Stimulated activated naive CD8-positive, alpha-beta T cell treated with anti-CD3 and anti-CD28 coated beads, Interleukin-15, Interleukin-2, amounts not matched to agents 100 ng/mL and 50 ng/mL, for 24 hours (primary cell): ENCODE measurements around the gene SGTA.

Experiments
- H3K27ac Mint-ChIP-seq: one replicate; pipeline ENCODE4 v1.8.0; 2021; ENCODE audit warnings: mild to moderate bottlenecking, mixed read lengths
- H3K27me3 Mint-ChIP-seq: one replicate; pipeline ENCODE4 v1.8.0; 2021; ENCODE audit warnings: mixed read lengths
- H3K36me3 Mint-ChIP-seq: one replicate; pipeline ENCODE4 v1.8.0; 2021; ENCODE audit warnings: low read depth, mixed read lengths
- H3K4me1 Mint-ChIP-seq: one replicate; pipeline ENCODE4 v1.8.0; 2021; ENCODE audit warnings: low read depth, mixed read lengths
- H3K4me3 Mint-ChIP-seq: one replicate; pipeline ENCODE4 v1.8.0; 2021; ENCODE audit warnings: mild to moderate bottlenecking, mixed read lengths
- H3K9me3 Mint-ChIP-seq: one replicate; pipeline ENCODE4 v1.8.0; 2021; ENCODE audit warnings: mixed read lengths

The SGTA gene

GRCh38 chr19:2759362-2759761 lies 23.7 kb downstream of the SGTA start:
- Mint-ChIP-seq H3K27me3 (no peaks in the 10 kb centered on the region), H3K27ac (no peak overlapping the region), H3K4me1 (peaks cover 3% of the 10 kb centered on the region), H3K4me3 (no peak overlapping the region), H3K36me3 (peaks cover 47% of the 10 kb centered on the region), H3K9me3 (no peaks in the 10 kb centered on the region)

- Mint-ChIP-seq H3K27ac (no peak overlapping the region), H3K4me3 (no peak overlapping the region), H3K9me3 (no peaks in the 10 kb centered on the region), H3K36me3 (peaks cover 48% of the 10 kb centered on the region), H3K27me3 (no peaks in the 10 kb centered on the region), H3K4me1 (peaks cover 3% of the 10 kb centered on the region)
These were observed 24.3 kb downstream of the SGTA start for GRCh38 chr19:2758601-2759313.

DNA sequence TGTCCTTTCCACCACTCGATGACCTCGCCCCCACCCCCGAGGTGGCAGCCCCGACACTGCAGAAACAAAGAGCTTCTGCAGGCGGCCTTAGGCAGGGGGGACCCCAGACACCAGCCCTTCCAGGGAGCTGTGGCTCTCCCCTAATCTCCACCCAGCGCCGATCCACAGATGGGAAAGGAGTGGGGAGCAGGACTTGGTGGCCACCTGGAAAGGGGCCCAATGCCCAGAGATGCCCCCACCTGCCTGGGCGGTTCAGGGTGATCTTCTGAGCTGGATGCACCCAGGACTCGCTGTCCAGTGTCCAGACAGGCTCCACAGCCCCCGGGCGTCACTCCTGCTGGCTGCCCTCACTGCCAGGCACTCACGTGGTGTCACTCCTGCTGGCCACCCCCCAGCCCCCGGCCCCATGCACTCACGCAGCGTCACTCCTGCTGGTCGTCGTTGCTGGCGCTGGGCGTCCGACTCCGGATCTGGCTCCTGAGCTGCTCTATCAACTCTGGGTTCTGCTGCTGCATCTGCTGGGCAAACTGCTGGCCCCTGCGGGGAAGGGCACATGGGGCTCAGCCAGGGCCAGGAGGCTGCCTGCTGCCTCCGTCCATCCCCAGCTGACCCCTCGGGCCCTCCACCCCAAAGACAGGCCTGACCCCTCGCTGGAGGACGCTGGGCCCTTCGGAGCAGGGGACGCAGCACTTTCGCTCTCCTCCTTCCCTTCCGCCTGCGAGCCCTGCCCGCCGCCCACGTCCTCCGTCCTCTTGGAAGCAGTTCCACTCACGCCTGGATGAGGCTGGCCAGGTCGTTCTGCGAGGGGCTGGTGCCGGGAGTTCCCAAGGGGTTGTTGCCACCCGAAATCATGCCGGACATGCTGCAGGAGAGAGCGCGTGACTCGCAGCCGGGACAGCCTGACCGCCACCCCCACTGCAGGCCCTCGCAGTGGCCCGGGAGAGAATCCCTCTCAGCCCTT lies 25.9 kb downstream of the SGTA start:
- no peaks in the 10 kb centered on the region for H3K27me3 Mint-ChIP-seq
- peaks cover 11% of the 10 kb centered on the region for H3K4me1 Mint-ChIP-seq
- H3K36me3 Mint-ChIP-seq: peaks cover 51% of the 10 kb centered on the region
- H3K9me3 Mint-ChIP-seq: no peaks in the 10 kb centered on the region
- no peak overlapping the region for H3K27ac Mint-ChIP-seq
- H3K4me3 Mint-ChIP-seq: no peak overlapping the region

DNA sequence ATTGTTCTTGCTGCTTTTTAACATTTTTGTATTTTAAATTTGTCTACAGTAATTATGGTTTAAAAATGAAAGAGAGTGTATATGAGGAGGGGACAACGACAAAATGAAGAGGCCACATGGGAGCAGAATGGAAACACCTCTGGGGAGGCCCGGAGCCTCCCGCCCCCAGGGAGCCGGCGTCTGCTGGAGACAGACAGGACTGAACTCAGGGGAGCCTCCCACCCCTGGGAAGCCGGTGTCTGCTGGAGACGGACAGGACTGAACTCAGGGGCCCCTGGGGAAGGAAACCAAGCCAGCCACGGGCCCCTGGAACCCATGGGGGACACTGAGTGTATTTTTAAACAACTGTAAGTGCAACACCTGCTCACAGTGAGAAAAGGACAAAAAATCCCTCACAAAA lies 26.6 kb downstream of the SGTA start:
- H3K4me3 Mint-ChIP-seq: no peak overlapping the region
- H3K4me1 Mint-ChIP-seq: peaks cover 11% of the 10 kb centered on the region
- H3K36me3 Mint-ChIP-seq: peaks cover 47% of the 10 kb centered on the region
- H3K27me3 Mint-ChIP-seq: no peaks in the 10 kb centered on the region
- H3K9me3 Mint-ChIP-seq: no peaks in the 10 kb centered on the region
- H3K27ac Mint-ChIP-seq: no peak overlapping the region

DNA sequence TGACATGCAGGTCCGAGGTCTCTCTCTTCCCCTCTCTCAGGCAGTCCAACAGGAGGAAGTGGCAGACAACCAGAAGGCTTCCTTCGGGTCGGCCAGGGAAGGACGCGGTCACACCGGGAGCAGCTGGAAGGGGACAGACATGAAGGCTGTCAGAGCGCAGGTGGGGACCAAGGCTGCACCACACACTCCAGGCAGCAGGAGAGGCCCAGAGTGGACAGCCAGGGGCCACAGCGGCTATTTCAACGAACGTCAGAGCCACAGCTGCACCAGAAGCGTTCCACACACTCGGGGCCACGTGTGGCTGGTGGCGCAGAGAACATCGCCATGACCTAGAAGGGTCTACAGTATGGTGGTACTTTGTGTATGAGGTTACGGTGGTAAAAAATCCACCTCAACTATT lies 27.3 kb downstream of the SGTA start:
- H3K36me3 Mint-ChIP-seq: peaks cover 43% of the 10 kb centered on the region
- peaks cover 11% of the 10 kb centered on the region for H3K4me1 Mint-ChIP-seq
- H3K4me3 Mint-ChIP-seq: no peak overlapping the region
- no peaks in the 10 kb centered on the region for H3K9me3 Mint-ChIP-seq
- H3K27me3 Mint-ChIP-seq: no peaks in the 10 kb centered on the region
- no peak overlapping the region for H3K27ac Mint-ChIP-seq

DNA sequence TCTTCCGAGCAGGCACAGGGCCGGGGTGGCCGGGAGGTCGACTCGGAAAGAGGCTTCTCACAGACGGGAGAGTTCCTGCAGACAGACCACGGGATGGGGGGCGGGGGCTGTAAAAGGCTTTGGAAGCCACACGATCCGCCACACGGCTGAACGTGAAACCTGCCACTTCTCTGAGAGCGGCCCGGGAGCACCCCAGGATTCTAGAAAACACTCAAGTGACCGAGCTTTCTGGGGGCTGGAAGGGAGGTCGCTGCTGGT lies 27.7 kb downstream of the SGTA start:
- Mint-ChIP-seq H3K27me3 (no peaks in the 10 kb centered on the region), H3K9me3 (no peaks in the 10 kb centered on the region), H3K27ac (no peak overlapping the region), H3K36me3 (peaks cover 42% of the 10 kb centered on the region), H3K4me1 (peaks cover 11% of the 10 kb centered on the region), H3K4me3 (no peak overlapping the region)

GRCh38 chr19:2754659-2755447 lies 28.2 kb downstream of the SGTA start:
- H3K27me3 Mint-ChIP-seq: no peaks in the 10 kb centered on the region
- H3K9me3 Mint-ChIP-seq: no peaks in the 10 kb centered on the region
- H3K36me3 Mint-ChIP-seq: peaks cover 40% of the 10 kb centered on the region
- no peak overlapping the region for H3K4me3 Mint-ChIP-seq
- no peak overlapping the region for H3K27ac Mint-ChIP-seq
- peaks cover 11% of the 10 kb centered on the region for H3K4me1 Mint-ChIP-seq

- Mint-ChIP-seq H3K9me3 (no peaks in the 10 kb centered on the region), H3K36me3 (peaks cover 26% of the 10 kb centered on the region)
These were observed 31.6 kb downstream of the SGTA start for GRCh38 chr19:2751438-2751830.

GRCh38 chr19:2750808-2751437 lies 32.1 kb downstream of the SGTA start:
- peaks cover 8% of the 10 kb centered on the region for H3K4me1 Mint-ChIP-seq
- no peaks in the 10 kb centered on the region for H3K27me3 Mint-ChIP-seq
- H3K36me3 Mint-ChIP-seq: peaks cover 21% of the 10 kb centered on the region
- H3K27ac Mint-ChIP-seq: no peak overlapping the region
- H3K9me3 Mint-ChIP-seq: no peaks in the 10 kb centered on the region
- H3K4me3 Mint-ChIP-seq: no peak overlapping the region

More at GRCh38 chr19:2751438-2751830, 31.6 kb downstream of the SGTA start:
- Mint-ChIP-seq H3K27me3 (no peaks in the 10 kb centered on the region), H3K4me1 (peaks cover 8% of the 10 kb centered on the region), H3K27ac (no peak overlapping the region), H3K4me3 (no peak overlapping the region)

GRCh38 chr19:2747349-2747748 lies 35.7 kb downstream of the SGTA start:
- H3K4me3 Mint-ChIP-seq: no peak overlapping the region

DNA sequence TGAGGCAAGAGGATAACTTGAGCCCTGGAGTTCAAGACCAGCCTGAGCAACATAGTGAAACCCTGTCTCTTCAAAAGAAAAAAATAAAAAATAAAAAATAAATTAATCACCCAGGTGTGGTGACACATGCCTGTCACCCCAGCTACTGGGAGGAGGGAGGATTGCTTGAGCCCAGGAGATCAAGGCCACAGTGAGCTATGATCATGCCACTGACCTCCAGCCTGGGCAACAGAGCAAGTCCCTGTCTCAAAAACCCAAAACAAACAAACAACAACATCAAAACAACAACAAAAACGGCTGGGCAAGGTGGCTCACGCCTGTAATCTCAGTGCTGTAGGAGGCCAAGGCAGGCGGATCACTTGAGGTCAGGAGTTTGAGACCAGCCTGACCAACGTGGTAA lies 39.0 kb downstream of the SGTA start:
- Mint-ChIP-seq H3K27me3 (peaks cover 15% of the 10 kb centered on the region), H3K9me3 (no peaks in the 10 kb centered on the region), H3K27ac (no peak overlapping the region), H3K4me1 (peaks cover 7% of the 10 kb centered on the region), H3K4me3 (no peak overlapping the region), H3K36me3 (no peaks in the 10 kb centered on the region)

More at GRCh38 chr19:2747349-2747748, 35.7 kb downstream of the SGTA start:
- H3K27ac Mint-ChIP-seq: no peak overlapping the region
- H3K36me3 Mint-ChIP-seq: no peaks in the 10 kb centered on the region
- H3K27me3 Mint-ChIP-seq: peaks cover 7% of the 10 kb centered on the region
- no peaks in the 10 kb centered on the region for H3K4me1 Mint-ChIP-seq
- H3K9me3 Mint-ChIP-seq: no peaks in the 10 kb centered on the region

DNA sequence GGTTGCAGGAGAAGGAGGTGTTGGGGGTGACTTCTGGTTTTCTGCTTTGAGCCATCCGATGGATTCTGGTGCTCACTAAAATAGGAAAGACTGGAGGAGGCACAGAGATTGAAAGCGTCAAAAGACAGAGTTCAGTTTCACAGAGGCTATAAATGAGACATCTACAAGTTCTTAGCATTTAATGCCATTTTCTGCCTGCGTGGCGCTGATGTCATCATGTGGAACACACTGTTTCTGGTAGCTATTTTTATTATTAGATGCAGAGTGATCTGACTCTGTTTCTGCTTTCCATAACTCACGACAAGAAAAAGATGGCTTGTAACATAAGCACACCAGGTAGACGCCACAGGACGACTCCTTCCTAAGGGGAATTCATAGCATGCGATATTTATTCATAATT lies 40.0 kb downstream of the SGTA start:
- Mint-ChIP-seq H3K4me3 (no peak overlapping the region), H3K27ac (no peak overlapping the region), H3K36me3 (peaks cover 5% of the 10 kb centered on the region)

DNA sequence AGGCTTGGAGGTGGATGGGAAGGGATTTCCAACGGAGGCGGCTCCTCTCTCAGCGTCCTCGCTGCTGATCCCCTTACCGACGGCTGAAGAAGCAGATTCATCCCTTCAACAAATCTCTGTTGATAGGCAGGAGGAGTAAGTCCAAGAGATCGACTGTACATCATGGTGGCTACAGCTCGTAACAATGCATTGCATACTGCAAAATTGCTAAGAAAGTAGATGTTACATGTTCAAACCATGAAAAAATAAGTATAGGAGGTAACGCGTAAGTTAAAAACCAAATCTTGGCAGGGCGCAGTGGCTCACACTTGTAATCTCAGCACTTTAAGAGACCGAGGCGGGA lies 42.8 kb downstream of the SGTA start:
- peaks cover 15% of the 10 kb centered on the region for H3K4me1 Mint-ChIP-seq
- H3K36me3 Mint-ChIP-seq: peaks cover 24% of the 10 kb centered on the region
- H3K4me3 Mint-ChIP-seq: peak overlapping the region; percentile 49
- H3K27me3 Mint-ChIP-seq: peaks cover 15% of the 10 kb centered on the region
- no peaks in the 10 kb centered on the region for H3K9me3 Mint-ChIP-seq
- no peak overlapping the region for H3K27ac Mint-ChIP-seq

More for the DNA sequence above, 40.0 kb downstream of the SGTA start:
- peaks cover 15% of the 10 kb centered on the region for H3K27me3 Mint-ChIP-seq
- no peaks in the 10 kb centered on the region for H3K9me3 Mint-ChIP-seq
- peaks cover 14% of the 10 kb centered on the region for H3K4me1 Mint-ChIP-seq

GRCh38 chr19:2739602-2740313 lies 43.3 kb downstream of the SGTA start, which contains the start of gene SLC39A3:
Gene SLC39A3, minus strand, starts transcription at chr19:2740017. Its CDS starts 2,760 bp downstream, at chr19:2737257.
- peak within 1 kb of the TSS; percentile 79 for H3K27ac Mint-ChIP-seq
- peaks cover 15% of the 10 kb centered on the region for H3K27me3 Mint-ChIP-seq
- H3K4me1 Mint-ChIP-seq: peaks cover 15% of the 10 kb centered on the region
- H3K4me3 Mint-ChIP-seq: peak within 1 kb of the TSS; percentile 93
- peaks cover 28% of the 10 kb centered on the region for H3K36me3 Mint-ChIP-seq
- H3K9me3 Mint-ChIP-seq: no peaks in the 10 kb centered on the region
